Choroid plexus epithelial cell (primary cell): ENCODE results near the gene MAPKAP1.

ENCODE experiments used
- DNase-seq: peaks from one replicate; pipeline ENCODE4 v3.0.0-alpha.2; 2010; ENCODE audit warnings: low read depth
- H3K4me3 ChIP-seq: 2 replicates; pipeline ENCODE4 v1.5.1; 2011; ENCODE audit warnings: low read depth, mild to moderate bottlenecking, control low read depth, low read length, moderate library complexity
- TF ChIP-seq, protein P1 (sequence below): conservative IDR thresholded peaks from 2 replicates; pipeline ENCODE4 v1.5.1; 2011; ENCODE audit warnings: low read depth, mild to moderate bottlenecking, control low read depth, inconsistent platforms, low read length, moderate library complexity

MAPKAP1 gene

DNA sequence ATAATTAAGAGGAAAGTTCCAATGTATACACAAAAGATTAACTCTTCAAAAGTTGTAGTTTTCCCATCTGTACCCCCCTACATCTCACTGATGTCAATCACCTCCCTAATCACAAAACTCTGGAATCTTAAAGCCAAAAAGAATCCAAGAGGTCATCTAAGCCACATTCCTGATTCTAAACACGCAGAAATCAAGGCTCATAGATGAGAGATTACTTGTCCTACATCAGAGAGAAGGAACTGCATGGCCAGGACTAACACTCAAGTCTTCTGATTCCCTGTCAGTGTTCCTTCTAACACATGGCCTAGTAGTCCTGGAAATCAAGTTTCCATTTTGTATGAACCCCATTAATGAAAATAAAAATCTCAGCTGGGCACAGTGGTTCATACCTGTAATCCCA is 58.7 kb downstream of the MAPKAP1 start:
- DNase-seq: no peak

DNA sequence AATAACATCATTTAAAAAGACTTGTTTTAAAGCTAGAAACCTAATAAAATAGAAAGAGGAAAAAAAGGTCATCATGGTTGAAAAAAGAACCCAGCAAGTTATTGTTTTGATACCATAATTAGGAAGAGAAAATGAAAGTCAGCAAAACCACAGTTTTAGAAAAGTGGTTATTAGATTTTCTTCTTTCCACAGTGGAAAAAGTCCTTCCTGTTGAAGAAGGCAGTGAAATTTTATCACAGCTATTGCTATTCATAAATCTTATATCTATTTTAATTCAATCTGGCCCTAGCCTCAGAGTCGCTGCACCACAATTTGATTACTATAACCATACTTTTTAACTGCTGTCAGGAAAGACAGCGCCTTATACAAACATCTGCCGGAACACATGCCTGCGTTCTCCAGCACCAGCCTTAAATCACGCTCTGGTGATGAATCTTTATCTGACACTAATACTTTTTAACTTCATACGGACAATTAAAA is 60.3 kb downstream of the MAPKAP1 start:
- DNase-seq: peak; percentile 47
- H3K4me3 ChIP-seq: peak overlapping the region; percentile 34
- TF ChIP-seq, protein P1, sequence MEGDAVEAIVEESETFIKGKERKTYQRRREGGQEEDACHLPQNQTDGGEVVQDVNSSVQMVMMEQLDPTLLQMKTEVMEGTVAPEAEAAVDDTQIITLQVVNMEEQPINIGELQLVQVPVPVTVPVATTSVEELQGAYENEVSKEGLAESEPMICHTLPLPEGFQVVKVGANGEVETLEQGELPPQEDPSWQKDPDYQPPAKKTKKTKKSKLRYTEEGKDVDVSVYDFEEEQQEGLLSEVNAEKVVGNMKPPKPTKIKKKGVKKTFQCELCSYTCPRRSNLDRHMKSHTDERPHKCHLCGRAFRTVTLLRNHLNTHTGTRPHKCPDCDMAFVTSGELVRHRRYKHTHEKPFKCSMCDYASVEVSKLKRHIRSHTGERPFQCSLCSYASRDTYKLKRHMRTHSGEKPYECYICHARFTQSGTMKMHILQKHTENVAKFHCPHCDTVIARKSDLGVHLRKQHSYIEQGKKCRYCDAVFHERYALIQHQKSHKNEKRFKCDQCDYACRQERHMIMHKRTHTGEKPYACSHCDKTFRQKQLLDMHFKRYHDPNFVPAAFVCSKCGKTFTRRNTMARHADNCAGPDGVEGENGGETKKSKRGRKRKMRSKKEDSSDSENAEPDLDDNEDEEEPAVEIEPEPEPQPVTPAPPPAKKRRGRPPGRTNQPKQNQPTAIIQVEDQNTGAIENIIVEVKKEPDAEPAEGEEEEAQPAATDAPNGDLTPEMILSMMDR: no peak

More for the DNA sequence above, 58.7 kb downstream of the MAPKAP1 start:
- H3K4me3 ChIP-seq: no peak overlapping the region
- TF ChIP-seq, protein P1: no peak

DNA sequence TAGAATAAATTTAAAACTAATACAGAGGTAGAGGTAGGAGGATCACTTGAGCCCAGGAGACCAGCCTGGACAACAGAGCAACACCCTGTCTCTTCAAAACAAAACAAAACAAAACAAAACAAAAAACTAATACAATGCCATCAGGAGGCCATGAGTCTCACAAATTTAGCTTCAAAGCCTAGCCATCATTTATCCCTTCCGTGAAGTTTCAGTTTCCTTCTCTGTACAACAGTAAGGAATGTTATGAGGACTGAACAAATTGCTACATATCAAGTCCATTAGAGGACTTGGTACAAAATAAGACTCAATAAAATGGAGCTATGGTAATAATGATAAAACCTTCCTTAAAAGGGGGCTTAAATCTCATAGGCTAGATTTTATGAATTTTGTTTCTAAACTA is 60.8 kb downstream of the MAPKAP1 start:
- peak; percentile 52 for DNase-seq
- TF ChIP-seq, protein P1: no peak
- H3K4me3 ChIP-seq: no peak overlapping the region

DNA sequence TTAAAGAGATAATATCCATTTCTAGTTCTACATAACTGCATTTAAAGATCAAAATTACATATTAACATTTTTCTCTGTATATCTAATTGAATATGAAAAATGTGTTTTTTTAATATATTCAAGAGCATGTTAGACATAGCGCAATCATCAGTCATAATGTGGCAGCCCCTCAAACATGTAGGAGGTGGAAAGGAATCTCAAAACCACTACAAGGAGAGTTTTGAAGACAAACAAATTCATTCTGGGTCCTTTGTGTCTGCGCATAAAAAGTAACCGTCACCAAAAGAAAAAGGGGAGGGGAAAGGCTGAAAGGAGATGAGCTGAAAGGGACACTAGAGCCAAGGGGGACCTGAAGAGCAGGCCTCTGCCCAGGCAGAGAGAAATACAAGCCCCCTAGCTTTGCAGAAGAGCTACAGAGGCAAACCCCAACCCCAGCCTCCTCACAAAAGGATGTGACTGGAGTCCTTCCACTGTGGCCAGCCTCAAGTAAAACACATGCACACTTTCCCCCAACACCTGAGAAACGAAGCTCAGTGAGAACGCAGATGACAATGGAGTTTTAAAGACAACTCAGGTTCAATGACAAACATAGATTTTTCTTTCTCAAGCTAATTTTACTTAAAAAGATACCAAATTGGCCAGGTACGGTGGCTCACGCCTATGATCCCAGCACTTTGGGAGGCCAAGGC is 62.0 kb downstream of the MAPKAP1 start:
- TF ChIP-seq, protein P1: no peak
- no peak for DNase-seq
- no peak overlapping the region for H3K4me3 ChIP-seq

DNA sequence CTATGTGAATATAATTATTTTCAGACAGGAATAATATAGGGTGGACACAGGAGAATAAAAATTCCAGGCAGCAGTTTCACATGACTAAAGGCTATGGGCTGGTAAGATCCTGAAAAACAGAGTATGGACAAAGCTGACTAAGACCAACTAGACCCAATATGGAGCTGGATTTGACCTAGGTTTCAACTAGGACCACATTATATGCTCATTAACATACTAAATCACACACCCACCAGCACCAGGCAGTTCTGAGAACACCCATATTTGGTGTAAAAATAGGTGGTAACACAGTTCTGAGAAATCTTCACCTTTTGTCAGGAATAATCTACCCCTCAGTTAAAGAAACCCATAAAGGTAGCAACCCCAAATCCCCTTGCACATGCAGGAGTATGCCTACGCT is 64.7 kb downstream of the MAPKAP1 start:
- TF ChIP-seq, protein P1: no peak
- no peak for DNase-seq
- H3K4me3 ChIP-seq: no peak overlapping the region

DNA sequence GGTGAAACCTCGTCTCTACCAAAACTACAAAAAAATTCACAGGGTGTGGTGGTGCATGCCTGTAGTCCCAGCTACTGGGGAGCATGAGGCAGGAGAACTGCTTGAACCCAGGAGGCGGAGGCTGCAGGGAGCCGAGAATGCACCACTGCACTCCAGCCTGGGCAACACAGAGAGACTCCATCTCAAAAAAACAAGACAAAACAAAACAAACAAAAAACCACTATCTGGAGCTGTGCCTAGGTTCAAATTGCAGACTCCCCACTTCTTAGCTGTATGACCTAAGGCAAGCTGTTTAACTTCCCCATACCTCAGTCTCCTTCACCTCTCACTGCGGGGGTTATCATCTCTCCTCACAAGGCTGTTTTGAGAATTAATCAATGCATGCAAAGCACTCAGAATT is 68.0 kb downstream of the MAPKAP1 start:
- TF ChIP-seq, protein P1: no peak
- no peak for DNase-seq
- no peak overlapping the region for H3K4me3 ChIP-seq
